ENCODE measurements around the gene CERS3.

DNA sequence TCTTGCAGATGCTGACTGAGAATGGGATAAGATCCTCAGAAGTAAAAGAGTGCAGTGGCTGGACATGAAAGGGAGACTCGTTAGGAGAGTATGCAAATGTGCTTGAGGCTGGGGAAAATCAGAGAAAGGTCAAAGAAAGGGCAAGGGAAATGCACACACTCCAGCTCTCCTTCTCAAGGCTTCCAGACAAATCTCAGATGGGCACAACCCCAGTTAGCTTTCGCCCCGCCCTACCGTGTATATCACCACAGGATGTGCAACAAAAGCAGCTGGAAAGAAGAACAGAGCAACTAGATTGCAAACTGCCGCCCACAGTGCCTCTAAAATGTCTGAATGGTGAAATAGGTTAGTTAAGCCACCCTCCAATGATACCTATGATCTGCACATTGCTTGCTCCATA is 63.9 kb downstream of the CERS3 start:
- no peak for TF ChIP-seq SP1 (IDR thresholded peaks at IDR 0.05; ENCODE audit: low read depth, low read length)
- no peak for TF ChIP-seq EZH2 (IDR thresholded peaks at IDR 0.05; ENCODE audit: borderline replicate concordance, control insufficient read depth, low read depth, low read length)
- TF ChIP-seq, protein P1, sequence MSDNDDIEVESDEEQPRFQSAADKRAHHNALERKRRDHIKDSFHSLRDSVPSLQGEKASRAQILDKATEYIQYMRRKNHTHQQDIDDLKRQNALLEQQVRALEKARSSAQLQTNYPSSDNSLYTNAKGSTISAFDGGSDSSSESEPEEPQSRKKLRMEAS (IDR thresholded peaks at IDR 0.05; ENCODE audit: low read depth, low read length): no peak
- TF ChIP-seq, protein P2, sequence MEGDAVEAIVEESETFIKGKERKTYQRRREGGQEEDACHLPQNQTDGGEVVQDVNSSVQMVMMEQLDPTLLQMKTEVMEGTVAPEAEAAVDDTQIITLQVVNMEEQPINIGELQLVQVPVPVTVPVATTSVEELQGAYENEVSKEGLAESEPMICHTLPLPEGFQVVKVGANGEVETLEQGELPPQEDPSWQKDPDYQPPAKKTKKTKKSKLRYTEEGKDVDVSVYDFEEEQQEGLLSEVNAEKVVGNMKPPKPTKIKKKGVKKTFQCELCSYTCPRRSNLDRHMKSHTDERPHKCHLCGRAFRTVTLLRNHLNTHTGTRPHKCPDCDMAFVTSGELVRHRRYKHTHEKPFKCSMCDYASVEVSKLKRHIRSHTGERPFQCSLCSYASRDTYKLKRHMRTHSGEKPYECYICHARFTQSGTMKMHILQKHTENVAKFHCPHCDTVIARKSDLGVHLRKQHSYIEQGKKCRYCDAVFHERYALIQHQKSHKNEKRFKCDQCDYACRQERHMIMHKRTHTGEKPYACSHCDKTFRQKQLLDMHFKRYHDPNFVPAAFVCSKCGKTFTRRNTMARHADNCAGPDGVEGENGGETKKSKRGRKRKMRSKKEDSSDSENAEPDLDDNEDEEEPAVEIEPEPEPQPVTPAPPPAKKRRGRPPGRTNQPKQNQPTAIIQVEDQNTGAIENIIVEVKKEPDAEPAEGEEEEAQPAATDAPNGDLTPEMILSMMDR (IDR thresholded peaks at IDR 0.05 in 2 of 3, conservative IDR thresholded peaks at IDR 0.05 in 1 of 3; ENCODE audit: control insufficient read depth in 2 of 3, extremely low read depth in 1 of 3, insufficient read depth in 1 of 3, low read depth in 3 of 3, low read length in 3 of 3): no peak
- no peak for TF ChIP-seq MEF2A (IDR thresholded peaks at IDR 0.05; ENCODE audit: insufficient read depth, low read depth, low read length)
- no peak for TF ChIP-seq KDM1A (IDR thresholded peaks at IDR 0.05; ENCODE audit: borderline replicate concordance)
